Fibroblast of the conjunctiva (primary cell): ENCODE results near the gene GATC.

ENCODE experiments used
- DNase-seq: peaks from one replicate; pipeline ENCODE4 v3.0.0-alpha.2; 2010; ENCODE audit warnings: low read depth

The GATC gene

GRCh38 chr12:120445911-120446843 is at the start of gene GATC, which contains the start of gene TRIAP1:
Gene GATC (plus strand): TSS chr12:120446444. CDS start chr12:120446481, 37 bp downstream.
Gene TRIAP1 (minus strand): TSS chr12:120446384. CDS start chr12:120446372, 12 bp downstream.
- no peak for DNase-seq

- DNase-seq = no peak
Observed at GRCh38 chr12:120397824-120398540, 48.3 kb upstream of the GATC start.

- DNase-seq = peak; percentile 45
Observed at GRCh38 chr12:120399531-120399930, 46.7 kb upstream of the GATC start.

GRCh38 chr12:120402217-120402616 is 44.0 kb upstream of the GATC start:
- DNase-seq = no peak

- DNase-seq = no peak
Observed at GRCh38 chr12:120403869-120404268, 42.4 kb upstream of the GATC start.

- DNase-seq = no peak
Observed at GRCh38 chr12:120404271-120404670, 42.0 kb upstream of the GATC start.

- no peak for DNase-seq
Observed at GRCh38 chr12:120406069-120406468, 40.2 kb upstream of the GATC start.

GRCh38 chr12:120406553-120406952 is 39.7 kb upstream of the GATC start:
- DNase-seq = no peak

GRCh38 chr12:120408771-120409170 is 37.5 kb upstream of the GATC start:
- DNase-seq = no peak

GRCh38 chr12:120412421-120412820 is 33.8 kb upstream of the GATC start:
- no peak for DNase-seq

GRCh38 chr12:120413901-120414695 is 32.1 kb upstream of the GATC start:
- DNase-seq = no peak

- no peak for DNase-seq
Observed at GRCh38 chr12:120416490-120417216, 29.6 kb upstream of the GATC start.

- no peak for DNase-seq
Observed at GRCh38 chr12:120417917-120418580, 28.2 kb upstream of the GATC start.

- no peak for DNase-seq
Observed at GRCh38 chr12:120421701-120422100, 24.5 kb upstream of the GATC start.

GRCh38 chr12:120422892-120423456 is 23.3 kb upstream of the GATC start:
- no peak for DNase-seq

GRCh38 chr12:120425797-120426196 is 20.4 kb upstream of the GATC start:
- no peak for DNase-seq

- DNase-seq = no peak
Observed at GRCh38 chr12:120428597-120429229, 17.5 kb upstream of the GATC start.

- DNase-seq = no peak
Observed at GRCh38 chr12:120429368-120429767, 16.9 kb upstream of the GATC start.

- no peak for DNase-seq
Observed at GRCh38 chr12:120432772-120433525, 13.3 kb upstream of the GATC start.
